Keratinocyte (primary cell): ENCODE results near the gene MCM9. TPM values are rescaled to one million over a fixed set of nuclear protein-coding genes. Genes with fewer than 3 reads are reported as not detected.

Experiments used
- DNase-seq: peaks from one replicate; pipeline ENCODE4 v3.0.0-alpha.2; 2011; ENCODE audit warnings: low read depth, missing footprints, low spot score
- FAIRE-seq: peaks from 2 replicates; lab custom pipeline; 2011; peaks lifted over from hg19 to GRCh38; lab: Jason Lieb, UNC
- H2AFZ ChIP-seq: 2 replicates; pipeline ENCODE4 v1.6.0; 2012; ENCODE audit warnings: low read length, control low read depth, inconsistent platforms; ENCODE audit not compliant: control insufficient read depth
- H3K27ac ChIP-seq: 2 replicates; pipeline ENCODE4 v1.5.1; 2011; ENCODE audit warnings: low read length; ENCODE audit not compliant: control insufficient read depth, insufficient read depth
- H3K27me3 ChIP-seq: 3 replicates; pipeline ENCODE4 v1.6.0; 2011; ENCODE audit warnings: low read length; ENCODE audit not compliant: control insufficient read depth, insufficient read depth; ENCODE audit errors: extremely low read depth
- H3K36me3 ChIP-seq, 2 experiments: 2 replicates in 1 of 2; 3 replicates in 1 of 2; pipeline ENCODE4 v1.5.1; 2011; ENCODE audit warnings: low read length in 2 of 2, mild to moderate bottlenecking in 1 of 2; ENCODE audit not compliant: control insufficient read depth in 2 of 2, insufficient read depth in 2 of 2; ENCODE audit errors: extremely low read depth in 1 of 2
- H3K4me1 ChIP-seq: 3 replicates; pipeline ENCODE4 v1.5.1; 2011; ENCODE audit warnings: low read length; ENCODE audit not compliant: control insufficient read depth, insufficient read depth; ENCODE audit errors: extremely low read depth
- H3K4me2 ChIP-seq: 3 replicates; pipeline ENCODE4 v1.6.0; 2011; ENCODE audit warnings: low read depth, low read length; ENCODE audit not compliant: control insufficient read depth, insufficient read depth; ENCODE audit errors: extremely low read depth
- H3K4me3 ChIP-seq, 3 experiments: fragments of 200-600 bp in 1 of 3; sonication (generic) in 1 of 3; 2 replicates in 2 of 3; 3 replicates in 1 of 3; pipeline ENCODE4 v1.5.1; 2011 to 2016; ENCODE audit warnings: low read length in 3 of 3, mild to moderate bottlenecking in 3 of 3, control low read depth in 2 of 3, inconsistent platforms in 1 of 3, low read depth in 1 of 3, mixed read lengths in 1 of 3, mixed run types in 1 of 3, moderate library complexity in 1 of 3; ENCODE audit not compliant: control insufficient read depth in 2 of 3, insufficient read depth in 2 of 3; ENCODE audit errors: extremely low read depth in 1 of 3
- H3K79me2 ChIP-seq: 2 replicates; pipeline ENCODE4 v1.6.0; 2012; ENCODE audit warnings: low read length; ENCODE audit not compliant: control insufficient read depth, insufficient read depth
- H3K9ac ChIP-seq: 3 replicates; pipeline ENCODE4 v1.6.0; 2011; ENCODE audit warnings: low read length; ENCODE audit not compliant: control insufficient read depth, insufficient read depth; ENCODE audit errors: extremely low read depth
- H3K9me1 ChIP-seq: 3 replicates; pipeline ENCODE4 v1.6.0; 2011; ENCODE audit warnings: low read length; ENCODE audit not compliant: control insufficient read depth, insufficient read depth; ENCODE audit errors: extremely low read depth
- H3K9me3 ChIP-seq: 2 replicates; pipeline ENCODE4 v1.5.1; 2012; ENCODE audit warnings: low read depth, low read length; ENCODE audit not compliant: control insufficient read depth
- H4K20me1 ChIP-seq: 3 replicates; pipeline ENCODE4 v1.6.0; 2011; ENCODE audit warnings: low read length; ENCODE audit not compliant: control insufficient read depth, insufficient read depth; ENCODE audit errors: extremely low read depth
- CTCF ChIP-seq, 3 experiments: IDR thresholded peaks in 1 of 3; conservative IDR thresholded peaks in 1 of 3; optimal IDR thresholded peaks in 1 of 3; 2 replicates in 2 of 3; 3 replicates in 1 of 3; pipeline versions ENCODE3 to v1.5.1; 2011; ENCODE audit warnings: low read length in 3 of 3, mild to moderate bottlenecking in 3 of 3, moderate library complexity in 2 of 3, control low read depth in 1 of 3, inconsistent platforms in 1 of 3; ENCODE audit not compliant: insufficient read depth in 2 of 3; ENCODE audit errors: extremely low read depth in 1 of 3
- EZH2 ChIP-seq: IDR thresholded peaks from one replicate; pipeline ENCODE4 v1.6.1; 2012; ENCODE audit warnings: inconsistent platforms, mild to moderate bottlenecking, low read length, moderate library complexity
- dilution Hi-C: fragments of 300-500 bp; cut with MboI; formaldehyde crosslinking; loops from one replicate; pipeline ENCODE4 v1.7.0; 2020; ENCODE audit warnings: low sequenced_read_pairs; ENCODE audit not compliant: extremely low pct_ligation_motif_present
- polyA plus RNA-seq, 5 experiments: library from polyadenylated mRNA; depleted of rRNA in 3 of 5; stranded (reverse) in 3 of 5; stranded (forward) in 1 of 5; unstranded in 1 of 5; fragments of >200 nt; gene quantifications; 1 replicate in 1 of 5; 2 replicates in 3 of 5; 3 replicates in 1 of 5; pipeline versions ENCODE4 v1.2.1 to v1.2.3, GENCODE V29; 2011 to 2012; ENCODE audit warnings: missing spikeins in 2 of 5, low read depth in 1 of 5, low replicate concordance in 1 of 5

MCM9 gene
- polyA plus RNA-seq, 1 donor (not counting 4 experiments of a cell fraction or from before 2014, with no cell fraction given) = 3.1 TPM

GRCh38 chr6:118856301-118856700 lies 78.7 kb downstream of the MCM9 start:
- TF ChIP-seq CTCF (optimal IDR thresholded peaks at IDR 0.05 in 1 of 3, IDR thresholded peaks at IDR 0.05 in 1 of 3, conservative IDR thresholded peaks at IDR 0.05 in 1 of 3; ENCODE audit: extremely low read depth in 1 of 3, insufficient read depth in 2 of 3, low read length in 3 of 3) (no peak), EZH2 (no peak)
- Histone ChIP-seq H3K36me3 (peaks cover 0 to 4% of the 10 kb centered on the region in 2 experiments), H3K4me1 (peaks cover 5% of the 10 kb centered on the region), H3K9me1 (no peaks in the 10 kb centered on the region), H4K20me1 (peaks cover 3% of the 10 kb centered on the region), H3K4me2 (no peak overlapping the region), H3K9me3 (no peaks in the 10 kb centered on the region), H2AFZ (no peak overlapping the region), H3K27me3 (no peaks in the 10 kb centered on the region), H3K79me2 (no peaks in the 10 kb centered on the region), H3K9ac (no peak overlapping the region), H3K27ac (no peak overlapping the region), H3K4me3 (no peak overlapping the region)
- FAIRE-seq = no peak
- no peak for DNase-seq
- dilution Hi-C loops = no loop called here

GRCh38 chr6:118853408-118853807 lies 81.6 kb downstream of the MCM9 start:
- H3K9me1 ChIP-seq = no peaks in the 10 kb centered on the region
- TF ChIP-seq EZH2 (no peak), CTCF (optimal IDR thresholded peaks at IDR 0.05 in 1 of 3, IDR thresholded peaks at IDR 0.05 in 1 of 3, conservative IDR thresholded peaks at IDR 0.05 in 1 of 3; ENCODE audit: extremely low read depth in 1 of 3, insufficient read depth in 2 of 3, low read length in 3 of 3) (no peak)
- H3K27me3 ChIP-seq = no peaks in the 10 kb centered on the region
- H3K9me3 ChIP-seq = no peaks in the 10 kb centered on the region
- peaks cover 0 to 4% of the 10 kb centered on the region in 2 experiments for H3K36me3 ChIP-seq
- H3K4me2 ChIP-seq = no peak overlapping the region
- H3K9ac ChIP-seq = no peak overlapping the region
- no peak overlapping the region for H3K27ac ChIP-seq
- no peak overlapping the region for H2AFZ ChIP-seq
- FAIRE-seq = no peak
- H3K4me3 ChIP-seq = no peak overlapping the region
- H4K20me1 ChIP-seq = peaks cover 3% of the 10 kb centered on the region
- no peak for DNase-seq
- H3K79me2 ChIP-seq = no peaks in the 10 kb centered on the region
- dilution Hi-C loops = no loop called here
- H3K4me1 ChIP-seq = peaks cover 5% of the 10 kb centered on the region
